ENCODE measurements around the gene DST. TPM values are rescaled to one million over a fixed set of nuclear protein-coding genes. Genes with fewer than 3 reads are reported as not detected.

Gene DST
- total and polyA plus RNA-seq, 2 of the 8 experiments (the other 6 are each of a cell fraction or from before 2014, with no cell fraction given), result 49.4 to 116 TPM

GRCh38 chr6:56571605-56572004 is 71.1 kb downstream of the DST start:
- H2BK120ac ChIP-seq (replicated peaks; ENCODE audit: low read depth, low read length), result no peak overlapping the region
- ChIA-PET CTCF (ENCODE audit: partially characterized antibody) (interaction anchor here (1.0 to 3.1 kb wide), 16 partner anchors 8 to 210 kb away, joined by 3 to 48 read pairs (median 6); no protein-coding TSS in a partner anchor), POLR2A (ENCODE audit: partially characterized antibody) (no interaction called here)
- no peak overlapping the region for H2BK5ac ChIP-seq (ENCODE audit: low read depth, low read length)
- FAIRE-seq (no peak), DNase-seq (ENCODE audit: low read depth in 1 of 2, low spot score in 2 of 2) (no peak)
- no peak overlapping the region for H3K27ac ChIP-seq (ENCODE audit: low read depth, low read length)
- H3K4me1 ChIP-seq (replicated peaks in 1 of 4; ENCODE audit: control insufficient read depth in 3 of 4, insufficient read depth in 4 of 4, low read length in 3 of 4), result no peaks in the 10 kb centered on the region
- no peak overlapping the region for H3K4ac ChIP-seq (replicated peaks; ENCODE audit: insufficient read length, low read depth, low read length)
- no peaks in the 10 kb centered on the region for H3K23me2 ChIP-seq (ENCODE audit: low read depth, low read length)
- H3K4me2 ChIP-seq (ENCODE audit: insufficient read depth in 1 of 2, low read depth in 2 of 2, low read length in 2 of 2), result no peak overlapping the region
- no peak overlapping the region for H3K18ac ChIP-seq (ENCODE audit: extremely low read depth, low read length)
- H3K23ac ChIP-seq (ENCODE audit: insufficient read length), result no peak overlapping the region
- no peaks in the 10 kb centered on the region for H3K27me3 ChIP-seq (replicated peaks in 1 of 4; ENCODE audit: control insufficient read depth in 3 of 4, extremely low read depth in 1 of 4, insufficient read depth in 3 of 4, low read length in 3 of 4)
- H3K79me2 ChIP-seq (ENCODE audit: control insufficient read depth in 1 of 2, insufficient read depth in 2 of 2, low read length in 2 of 2), result no peaks in the 10 kb centered on the region
- peaks cover 0 to 28% (median 10%) of the 10 kb centered on the region in 4 experiments; a peak in 3 of 8 replicates for H3K36me3 ChIP-seq (ENCODE audit: control insufficient read depth in 2 of 4, insufficient read depth in 4 of 4, low read length in 3 of 4)
- no peaks in the 10 kb centered on the region for H4K20me1 ChIP-seq (replicated peaks in 1 of 2; ENCODE audit: control insufficient read depth in 1 of 2, insufficient read depth in 2 of 2, low read length in 2 of 2)
- H2AFZ ChIP-seq (ENCODE audit: low read length), result no peak overlapping the region
- H2BK15ac ChIP-seq (ENCODE audit: low read length), result no peak overlapping the region
- H4K91ac ChIP-seq (replicated peaks; ENCODE audit: insufficient read length, low read length), result no peak overlapping the region
- H4K8ac ChIP-seq (ENCODE audit: extremely low read depth, insufficient read depth, low read length), result no peak overlapping the region
- H2BK20ac ChIP-seq (ENCODE audit: low read length), result no peak overlapping the region
- no peak overlapping the region for H3K4me3 ChIP-seq (ENCODE audit: extremely low read depth in 1 of 4, insufficient read depth in 2 of 4, low read depth in 3 of 4, low read length in 4 of 4)
- no peak overlapping the region for H3K56ac ChIP-seq (replicated peaks; ENCODE audit: insufficient read length, low read depth, low read length)
- H3K14ac ChIP-seq (ENCODE audit: insufficient read length), result no peak overlapping the region
- H3K79me1 ChIP-seq (ENCODE audit: low read depth, low read length), result no peaks in the 10 kb centered on the region
- H2BK12ac ChIP-seq (ENCODE audit: low read depth, low read length), result no peak overlapping the region
- no peak overlapping the region for H3K9ac ChIP-seq (replicated peaks in 1 of 4; ENCODE audit: extremely low read depth in 1 of 4, low read depth in 3 of 4, low read length in 3 of 4)
- peaks cover 3 to 6% of the 10 kb centered on the region in 2 experiments; a peak in 1 of 4 replicates for H3K9me3 ChIP-seq (ENCODE audit: insufficient read depth in 2 of 2, low read depth in 1 of 2, low read length in 1 of 2)
- WGBS, 2 experiments (ENCODE audit: extremely low coverage in 1 of 2, insufficient coverage in 1 of 2, insufficient read length in 1 of 2, insufficient replicate concordance in 2 of 2, low coverage in 1 of 2, low lambda C conversion rate in 2 of 2, missing lambda C conversion rate in 1 of 2), result 87% methylated on average over 4 of the region's 4 CpGs; no CpG with 5 or more reads in 1 of the 2 experiments
- no peak overlapping the region for H4K5ac ChIP-seq (ENCODE audit: insufficient read length, low read depth, low read length)
- no peak overlapping the region for H2AK5ac ChIP-seq (ENCODE audit: low read depth, low read length)
- TF ChIP-seq BRCA1 (IDR thresholded peaks at IDR 0.05; ENCODE audit: low read depth, low read length), result no peak
- TF ChIP-seq TAF1 (IDR thresholded peaks at IDR 0.05; ENCODE audit: low read depth, low read length), result no peak
- no peak for TF ChIP-seq ATF2 (IDR thresholded peaks at IDR 0.05; ENCODE audit: low read length)
- no peak for TF ChIP-seq TEAD4 (IDR thresholded peaks at IDR 0.05; ENCODE audit: low read depth, low read length)
- TF ChIP-seq ASH2L (IDR thresholded peaks at IDR 0.05; ENCODE audit: low read length), result no peak
- no peak for TF ChIP-seq SP1 (IDR thresholded peaks at IDR 0.05; ENCODE audit: low read depth, low read length)
